CD4-positive, alpha-beta T cell treated with Interleukin-10 for 1 hour (primary cell): ENCODE results near the gene HDGFL3.

Experiments
- DNase-seq: peaks from one replicate; pipeline ENCODE4 v3.0.0-alpha.2; 2020

Gene HDGFL3

DNA sequence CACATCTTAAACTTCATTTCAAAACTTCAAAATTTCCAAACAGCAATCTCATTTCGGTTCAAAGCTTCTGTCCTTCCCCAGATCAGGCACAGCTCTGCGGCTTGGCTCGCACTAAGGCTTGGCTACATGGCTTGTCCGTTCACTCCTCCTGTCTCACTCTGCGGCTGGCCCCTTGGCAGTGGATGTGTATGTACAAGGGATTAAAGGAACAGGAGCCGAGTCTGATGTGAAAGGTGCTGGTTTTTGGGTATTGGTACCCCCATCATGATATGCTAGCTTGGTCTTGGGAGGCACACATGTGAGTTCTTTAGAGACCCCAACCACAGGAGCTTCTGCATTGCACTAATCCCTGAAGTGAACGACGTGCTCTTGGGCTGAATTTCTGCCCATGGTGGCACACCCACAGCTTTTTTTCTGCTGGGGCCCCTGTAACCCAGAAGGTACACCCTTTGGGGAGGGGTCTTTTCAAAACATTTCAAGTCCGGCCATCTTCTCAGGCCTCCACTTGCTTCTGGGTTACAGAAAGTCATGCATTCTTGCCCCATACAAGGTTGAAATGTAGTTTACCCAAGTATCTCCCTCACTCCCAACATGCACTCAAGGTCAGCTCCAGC lies 87.5 kb downstream of the HDGFL3 start:
- DNase-seq: no peak

DNA sequence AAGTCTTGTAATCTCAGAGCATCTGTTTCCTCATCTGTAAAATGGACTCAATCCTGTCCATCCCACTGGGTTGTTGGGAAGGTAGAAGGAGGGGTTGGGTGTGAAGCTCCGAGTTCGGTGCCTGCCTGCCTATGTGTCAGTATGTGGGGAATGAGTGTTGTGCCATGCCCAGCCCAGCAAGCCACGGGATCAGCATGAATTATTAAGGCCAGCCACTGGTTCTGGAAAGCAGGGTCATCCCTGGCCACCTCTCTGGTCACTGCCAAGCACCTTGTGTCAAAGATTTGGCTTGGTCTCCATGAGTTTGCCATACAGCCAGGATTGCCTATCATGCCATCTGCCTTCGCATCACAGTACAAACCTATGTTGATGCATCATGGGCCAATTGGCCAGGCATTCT lies 88.7 kb downstream of the HDGFL3 start:
- no peak for DNase-seq

DNA sequence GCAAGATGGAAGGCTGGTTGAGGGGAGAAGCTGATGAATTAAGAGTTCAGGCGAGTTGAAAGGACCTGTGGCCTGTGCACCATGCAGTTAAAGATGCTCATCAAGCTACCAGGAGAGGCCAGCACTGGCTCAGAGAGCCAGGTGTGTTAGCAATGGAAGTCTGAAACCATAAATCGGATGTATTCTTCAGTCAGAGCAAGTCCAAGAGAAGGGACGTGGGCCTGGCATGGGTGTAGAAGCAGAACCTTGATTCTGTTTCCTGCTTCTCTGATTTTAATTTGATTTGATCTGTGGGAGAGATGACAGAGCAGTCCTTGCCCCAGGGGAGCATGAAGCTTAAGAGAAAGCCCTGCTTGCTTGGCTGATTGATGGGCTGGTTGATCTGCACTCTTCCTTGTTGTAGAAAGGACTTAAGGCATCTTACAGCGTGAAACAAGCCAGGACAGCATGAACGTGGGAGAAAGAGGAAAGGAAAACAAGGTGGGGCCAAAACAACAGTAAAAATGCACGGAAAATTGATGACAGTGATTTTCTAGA lies 89.3 kb downstream of the HDGFL3 start:
- no peak for DNase-seq

DNA sequence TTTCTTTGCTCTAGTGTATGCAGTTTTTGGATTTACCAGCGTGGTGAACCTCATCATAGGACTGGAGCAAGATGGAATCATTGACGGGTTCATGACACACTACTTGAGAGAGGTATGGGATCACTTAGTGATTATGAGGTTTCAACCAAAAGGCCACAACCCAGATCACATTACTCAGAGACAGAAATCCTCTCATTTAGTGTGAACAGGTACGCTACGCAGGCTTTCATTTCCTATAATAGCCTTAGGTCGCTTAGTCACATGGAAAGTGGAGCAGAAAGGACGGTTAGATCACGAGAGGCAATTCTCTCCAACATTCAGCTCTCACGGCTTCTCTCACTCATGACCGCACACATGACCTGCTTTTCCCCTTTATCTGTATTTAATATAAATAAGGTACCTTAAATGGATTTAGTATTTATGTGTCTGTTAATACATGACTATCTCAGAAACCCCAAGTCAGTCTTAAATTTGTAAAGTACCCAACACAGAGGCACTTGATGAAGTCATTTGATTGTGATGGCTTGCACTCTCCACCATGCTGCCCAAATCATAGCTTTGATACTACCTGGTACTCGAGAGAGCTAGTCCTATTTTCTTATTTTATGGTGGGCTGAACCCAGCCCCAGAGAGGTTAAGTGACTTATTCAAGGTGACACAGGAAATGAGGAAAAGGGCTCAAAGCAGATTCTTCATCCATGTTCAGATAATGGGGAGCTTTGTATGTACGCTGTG lies 91.6 kb downstream of the HDGFL3 start:
- no peak for DNase-seq

DNA sequence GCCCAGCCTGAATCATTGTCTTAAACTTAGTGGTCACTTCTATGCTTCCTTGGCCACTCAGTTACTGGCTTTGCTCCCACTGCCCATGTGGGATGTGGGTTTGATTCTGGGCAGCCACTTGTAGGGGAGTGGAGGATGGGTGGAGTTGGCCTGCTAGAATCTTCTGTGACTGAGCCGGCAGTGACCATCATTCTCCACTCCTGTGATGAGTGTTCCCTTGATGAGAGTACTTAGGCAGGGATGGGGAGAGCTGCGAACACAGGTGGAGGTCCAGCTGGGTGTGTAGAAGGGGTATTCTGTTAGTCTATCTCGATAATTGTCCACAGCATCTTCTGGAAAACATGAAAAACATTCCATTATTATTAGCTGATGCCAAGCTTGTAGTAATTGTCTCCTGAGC lies 92.2 kb downstream of the HDGFL3 start:
- DNase-seq: no peak

DNA sequence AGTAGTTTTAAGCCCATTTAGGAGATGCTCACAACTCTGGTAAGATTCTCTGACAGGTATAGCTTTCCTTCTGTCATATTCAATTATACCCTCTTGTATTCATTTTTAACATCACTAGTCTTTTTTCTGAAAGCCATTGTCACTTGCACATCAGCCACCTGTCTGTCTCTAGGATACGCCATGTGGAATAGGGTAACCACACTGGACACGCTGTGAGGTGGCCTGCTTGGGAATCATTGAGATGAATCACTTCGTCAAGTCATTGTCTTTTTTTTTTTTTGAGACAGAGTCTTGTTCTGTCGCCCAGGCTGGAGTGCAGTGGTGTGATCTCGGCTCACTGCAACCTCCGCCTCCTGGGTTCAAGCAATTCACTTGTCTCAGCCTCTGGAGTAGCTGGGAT lies 92.8 kb downstream of the HDGFL3 start:
- DNase-seq: no peak

DNA sequence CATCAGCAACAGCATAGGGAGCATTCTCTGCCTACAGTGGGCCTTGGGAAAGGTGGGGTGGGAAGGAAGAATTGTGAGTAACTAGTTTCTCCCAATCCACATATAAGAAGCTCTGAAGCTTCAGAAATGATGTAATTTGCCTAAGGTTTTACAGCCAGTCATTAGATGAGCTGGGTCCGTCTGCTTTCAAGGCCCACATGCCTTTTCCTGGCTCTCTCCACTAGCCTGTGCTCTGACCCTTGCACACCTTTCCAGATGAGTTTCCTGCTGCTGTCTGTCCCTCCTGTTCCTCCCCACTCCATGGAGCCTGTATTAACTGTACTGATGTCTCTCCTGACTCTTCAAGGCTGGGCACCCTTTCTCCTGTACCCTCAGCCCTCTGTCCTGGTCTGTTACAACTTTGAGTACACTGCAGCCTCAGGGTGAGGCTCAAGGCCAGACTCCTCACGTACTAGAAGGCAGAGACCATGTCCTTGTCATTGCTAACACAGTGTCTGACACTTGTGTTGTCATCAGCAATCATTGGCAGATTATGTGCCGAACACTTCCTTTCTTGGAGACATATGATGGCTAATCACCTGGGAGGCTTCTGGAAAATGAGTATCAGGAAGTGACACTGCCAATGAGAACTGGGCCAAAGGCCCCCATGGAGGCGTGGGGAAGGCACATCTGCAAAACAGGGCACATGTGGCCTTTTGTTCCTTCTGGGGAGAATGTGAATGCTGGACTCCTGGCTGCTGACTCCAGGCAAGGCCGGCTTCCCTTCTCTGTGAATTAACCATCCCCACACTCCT lies 93.5 kb downstream of the HDGFL3 start:
- no peak for DNase-seq

DNA sequence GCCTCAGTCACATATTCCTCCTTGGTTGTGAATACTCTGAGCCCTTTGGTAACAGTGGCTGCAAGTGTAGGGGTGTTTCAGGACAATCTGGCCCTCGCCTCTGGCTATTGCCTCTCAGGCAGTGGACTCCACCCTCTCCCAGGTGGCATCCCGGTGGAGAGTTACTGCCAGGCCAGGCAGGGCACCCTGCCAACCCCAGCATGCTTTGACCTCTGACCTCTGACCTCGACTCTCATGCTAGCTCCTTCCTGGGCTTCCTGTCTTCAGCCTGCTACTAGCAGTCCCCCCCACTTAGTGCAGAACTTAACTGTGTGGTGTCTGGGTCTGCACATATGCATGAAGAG lies 94.7 kb downstream of the HDGFL3 start:
- no peak for DNase-seq

DNA sequence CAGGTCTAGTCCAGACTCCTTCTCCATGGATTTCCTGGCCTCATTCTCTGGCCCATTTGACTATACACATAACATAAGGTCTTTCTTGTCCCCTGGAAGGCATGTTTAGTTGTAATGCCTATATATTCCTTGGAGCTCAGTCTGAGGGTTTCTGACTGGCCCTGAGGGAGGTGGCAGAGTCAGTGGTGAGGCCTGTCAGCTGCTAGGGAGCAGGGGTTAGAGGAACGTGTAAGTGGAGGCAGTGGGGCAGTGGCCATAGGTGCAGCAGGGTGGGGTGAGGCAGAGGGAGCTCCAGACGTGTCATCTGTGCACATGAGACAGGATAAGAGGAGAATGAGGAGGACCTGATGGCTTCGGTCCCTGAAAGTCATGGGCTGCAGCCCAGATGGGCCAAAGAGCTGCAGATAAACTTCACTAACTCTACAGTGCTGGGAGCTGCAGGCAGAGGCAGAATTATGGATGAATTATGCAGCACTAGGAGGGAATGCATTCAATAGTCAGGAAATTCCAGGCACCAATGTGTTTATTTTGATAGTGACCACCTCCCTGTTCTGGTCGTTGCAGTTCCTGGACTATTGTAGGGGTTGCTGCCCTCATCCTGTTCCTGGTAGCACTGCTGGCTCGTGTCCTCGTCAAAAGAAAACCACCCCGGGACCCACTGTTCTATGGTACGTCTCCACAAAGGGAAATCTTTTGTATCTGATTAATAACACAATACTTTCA lies 95.2 kb downstream of the HDGFL3 start:
- DNase-seq: no peak

DNA sequence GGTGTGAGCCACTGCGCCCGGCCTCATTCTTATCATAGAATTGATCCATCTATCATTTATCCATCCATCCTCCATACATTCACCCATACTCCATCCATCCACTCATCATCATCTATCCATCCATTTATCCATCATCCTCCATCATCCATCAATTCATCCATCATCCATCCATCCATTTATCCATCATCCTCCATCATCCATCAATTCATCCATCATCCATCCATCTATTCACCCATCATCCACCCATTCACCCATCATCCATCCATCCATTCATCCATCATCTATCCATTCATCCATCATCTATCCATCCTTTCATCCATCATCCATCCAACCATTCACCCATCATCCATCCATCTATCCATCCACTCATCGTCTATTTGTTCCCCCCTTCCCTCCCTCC lies 96.5 kb downstream of the HDGFL3 start:
- DNase-seq: no peak

DNA sequence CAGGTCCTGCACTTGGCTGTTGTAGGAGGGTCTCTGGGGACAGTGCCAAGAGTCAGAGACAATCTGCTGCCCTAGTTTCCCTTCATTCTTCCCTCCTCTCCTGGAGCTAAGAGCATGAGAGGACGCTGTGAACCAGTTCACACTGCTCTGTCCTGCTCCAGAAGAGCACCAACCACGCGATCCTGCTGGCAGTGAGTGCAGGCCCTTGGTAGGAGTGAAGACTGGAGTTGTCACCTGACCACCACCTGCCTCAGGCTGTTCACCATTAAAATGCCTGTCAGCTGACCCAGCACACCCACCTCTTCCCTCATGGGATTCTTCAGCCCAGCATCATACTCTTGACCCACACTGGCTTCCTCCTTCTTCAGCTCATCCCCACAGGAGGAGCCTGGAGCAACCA lies 97.2 kb downstream of the HDGFL3 start:
- no peak for DNase-seq

DNA sequence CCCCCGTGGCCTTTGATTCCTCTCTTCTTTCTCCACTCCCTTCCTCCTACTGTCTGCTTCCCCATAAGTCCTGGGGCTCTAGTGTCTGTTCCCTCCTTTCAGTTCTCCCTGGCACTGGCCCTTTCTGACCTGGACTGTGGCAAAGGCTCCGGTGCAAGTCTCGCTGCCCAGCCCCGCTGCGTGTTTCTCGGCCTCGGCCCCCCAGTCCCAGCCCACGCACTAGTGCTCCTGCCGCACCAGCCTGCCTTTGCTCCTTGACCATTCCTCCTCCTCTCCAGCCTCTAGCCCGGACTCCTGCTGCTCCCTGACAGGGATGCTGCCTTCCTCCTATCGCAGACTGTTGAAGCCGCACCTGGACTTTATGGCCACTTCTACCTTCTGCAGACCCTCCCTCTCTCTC lies 98.1 kb downstream of the HDGFL3 start:
- no peak for DNase-seq

DNA sequence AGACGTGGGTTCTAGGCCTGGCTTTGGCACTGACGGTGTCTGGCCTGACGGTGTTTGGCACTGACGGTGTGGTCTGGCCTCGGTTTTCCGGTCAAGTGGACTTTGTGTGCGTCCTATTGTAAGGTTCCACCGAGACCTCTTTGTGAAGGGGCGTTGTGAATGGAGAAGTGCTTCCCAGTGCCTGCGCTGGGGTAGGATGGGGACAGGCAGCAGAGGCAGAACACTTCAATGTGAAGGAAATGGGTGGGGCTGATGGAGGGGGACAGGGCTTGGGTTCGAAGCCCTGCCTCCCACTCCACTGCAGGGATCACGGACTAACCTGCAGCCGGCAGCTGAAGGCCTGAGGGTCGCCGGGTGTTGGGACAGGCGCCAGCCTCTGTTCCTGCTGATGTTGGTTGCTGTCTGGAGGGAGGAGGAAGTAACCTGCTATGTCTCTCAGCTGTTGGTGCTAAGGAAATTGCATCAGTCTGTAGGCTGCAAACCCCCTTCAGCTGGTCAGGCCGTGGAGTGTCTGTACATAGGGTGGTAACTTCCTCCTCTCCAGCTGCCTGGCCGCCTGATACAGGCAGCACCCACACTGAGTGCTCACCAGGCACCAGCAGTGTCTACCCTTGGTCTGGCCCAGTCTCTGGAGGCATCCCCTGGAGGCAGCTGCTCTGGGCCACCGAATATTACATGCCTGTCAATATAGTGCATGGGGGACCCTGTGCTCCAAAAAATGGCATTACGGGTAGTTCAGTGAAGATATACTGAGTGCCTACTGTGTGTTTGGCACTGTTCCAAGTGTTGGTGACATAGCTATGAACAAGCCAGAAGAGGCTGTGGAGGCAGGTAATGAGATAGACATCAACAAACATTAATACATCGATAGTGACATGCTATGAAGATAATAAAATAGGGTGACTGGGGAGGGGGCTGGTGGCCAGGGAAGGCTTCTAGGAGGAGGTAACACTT lies 99.1 kb downstream of the HDGFL3 start:
- DNase-seq: peak; percentile 21

DNA sequence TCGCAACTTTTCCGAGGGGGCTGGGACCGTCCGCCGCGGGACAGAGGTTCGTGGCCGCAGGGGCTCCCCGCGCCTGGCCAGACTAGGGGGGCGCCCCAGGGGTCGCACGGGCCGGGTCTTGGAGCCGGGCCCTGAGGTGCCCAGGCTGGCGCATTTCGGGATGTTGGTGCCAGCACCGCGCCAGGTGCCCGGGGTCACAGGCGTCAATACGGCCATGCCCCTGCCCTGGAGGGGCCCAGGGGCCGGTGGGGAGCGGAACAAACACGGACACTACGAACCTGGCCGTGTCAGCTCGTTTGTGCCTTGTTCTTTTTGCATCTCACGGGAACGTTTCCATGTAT lies 99.8 kb downstream of the HDGFL3 start:
- DNase-seq: no peak

DNA sequence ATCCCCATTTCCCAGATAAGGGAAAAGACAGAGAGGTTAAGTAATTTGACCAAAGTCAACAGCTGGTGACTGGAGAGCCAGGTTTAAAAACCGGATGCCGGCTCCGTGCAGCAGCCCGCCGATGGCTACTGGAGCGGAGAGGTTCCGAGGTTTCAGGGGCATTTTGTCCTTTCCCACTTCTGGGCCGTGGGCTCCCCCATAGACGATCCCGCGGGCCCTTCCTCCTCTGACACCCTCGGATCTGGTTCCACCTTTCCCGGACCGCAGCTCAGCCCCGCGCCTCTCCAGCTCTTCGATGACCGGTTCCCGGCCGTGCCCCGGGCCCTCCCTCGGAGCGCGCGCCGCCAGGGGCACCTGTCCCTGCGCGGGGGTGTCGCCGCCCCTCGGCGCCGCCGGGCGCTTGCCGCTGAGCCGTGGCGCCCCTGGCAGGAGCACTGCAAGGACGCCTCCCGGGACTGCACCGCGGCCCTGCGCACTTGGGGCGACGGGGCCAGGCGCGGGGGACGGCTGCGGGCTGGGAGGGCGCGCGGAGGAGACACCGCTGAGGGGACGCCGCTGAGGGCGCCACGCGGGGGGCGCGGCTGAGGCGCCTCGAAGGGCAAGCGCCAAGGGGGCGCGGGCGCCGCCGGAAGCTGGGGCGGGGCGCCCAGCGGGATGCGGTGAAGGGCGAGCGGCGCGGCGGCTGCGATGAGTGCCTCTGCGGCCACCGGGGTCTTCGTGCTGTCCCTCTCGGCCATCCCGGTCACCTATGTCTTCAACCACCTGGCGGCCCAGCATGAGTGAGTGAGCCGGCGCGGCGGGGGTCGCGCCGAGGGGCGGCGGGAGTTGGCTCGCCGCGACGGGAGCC lies 100.4 kb downstream of the HDGFL3 start, which contains the start of gene TM6SF1:
TSS of gene TM6SF1 (plus strand) at position 652 of the 847 bp plus-strand sequence. CDS start at position 688, 36 bp downstream.
- no peak for DNase-seq

DNA sequence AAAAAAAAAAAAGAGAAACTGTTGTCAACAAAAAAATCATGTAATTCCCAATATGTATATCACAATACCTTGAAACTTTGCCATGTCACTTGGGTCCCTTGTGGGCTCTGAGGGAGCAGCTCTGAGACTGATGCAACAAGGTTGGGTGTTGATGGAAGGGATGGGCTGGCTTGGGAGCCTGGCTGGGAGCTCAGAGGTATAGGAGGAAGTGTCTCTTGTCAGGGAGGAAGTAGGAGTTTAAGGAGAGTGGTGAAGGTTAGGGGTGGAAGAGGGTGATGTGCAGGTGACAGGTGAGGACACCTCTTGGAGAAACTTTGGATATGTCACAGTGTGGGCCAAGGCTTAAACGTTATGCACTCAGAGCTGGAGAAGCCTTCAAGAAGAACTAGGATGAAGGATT lies 102.2 kb downstream of the HDGFL3 start:
- no peak for DNase-seq

DNA sequence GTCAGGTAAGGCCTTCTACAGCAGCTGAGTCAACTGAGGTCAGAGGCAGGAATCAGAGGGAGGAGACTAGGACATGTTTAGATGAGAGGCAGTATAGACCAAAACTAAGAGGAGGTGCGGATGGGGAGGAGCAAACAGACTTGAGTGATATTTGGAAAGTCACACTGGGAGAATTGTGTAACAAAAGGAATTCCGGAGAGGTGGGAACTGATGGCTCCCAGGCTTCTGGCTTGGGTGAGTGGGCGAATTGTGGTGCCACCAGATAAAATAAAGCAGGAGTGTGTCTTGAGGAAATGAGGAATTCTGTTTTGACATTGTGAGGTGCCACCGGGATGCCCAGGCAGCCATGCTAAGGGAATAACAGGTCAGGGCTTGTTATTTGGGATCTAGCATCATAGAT lies 103.5 kb downstream of the HDGFL3 start:
- DNase-seq: no peak

DNA sequence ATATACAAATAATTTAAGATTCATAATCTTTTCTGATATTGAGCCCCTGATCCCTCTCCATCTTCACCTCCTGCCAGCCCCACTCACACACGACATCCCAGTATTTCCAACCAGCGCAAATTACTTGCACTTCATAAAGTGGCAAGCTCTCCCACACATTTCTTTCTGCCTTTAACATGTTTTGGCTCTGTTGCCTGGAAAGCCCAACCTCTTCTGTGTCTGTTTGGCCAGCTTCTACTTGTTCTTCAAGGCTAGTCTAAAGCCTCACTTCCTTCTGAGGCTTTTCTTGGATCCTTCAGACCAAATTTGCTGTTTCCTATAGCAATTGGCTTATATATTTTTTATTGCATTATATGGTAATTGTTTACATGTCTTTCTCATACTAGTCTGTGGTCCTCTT lies 105.3 kb downstream of the HDGFL3 start:
- DNase-seq: no peak

DNA sequence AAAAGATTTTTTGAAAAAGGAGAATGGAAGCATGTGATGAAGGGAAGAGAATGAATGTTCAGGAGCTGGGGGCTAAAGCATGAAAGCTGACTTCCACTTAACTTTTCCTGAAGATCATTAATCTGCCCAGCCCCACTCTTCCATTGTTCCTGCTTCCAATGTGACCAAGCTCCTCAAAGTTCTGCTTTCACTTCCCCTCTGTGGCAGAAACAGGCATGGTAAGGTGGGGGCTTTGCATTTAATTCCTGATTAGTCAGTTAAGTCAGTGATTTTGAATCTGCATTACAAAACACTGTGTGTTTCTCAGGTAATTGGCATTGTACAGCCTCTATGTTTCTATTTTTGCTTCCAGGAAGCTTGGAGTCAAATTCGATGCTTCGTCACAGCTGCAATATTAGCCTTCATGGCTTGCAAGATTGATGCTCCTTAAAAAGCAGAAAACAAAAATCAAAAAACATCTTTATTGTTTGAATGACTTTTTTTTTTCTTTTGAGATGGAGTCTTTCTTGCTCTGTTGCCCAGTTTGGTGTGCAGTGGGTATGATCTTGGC lies 107.5 kb downstream of the HDGFL3 start:
- DNase-seq: no peak

DNA sequence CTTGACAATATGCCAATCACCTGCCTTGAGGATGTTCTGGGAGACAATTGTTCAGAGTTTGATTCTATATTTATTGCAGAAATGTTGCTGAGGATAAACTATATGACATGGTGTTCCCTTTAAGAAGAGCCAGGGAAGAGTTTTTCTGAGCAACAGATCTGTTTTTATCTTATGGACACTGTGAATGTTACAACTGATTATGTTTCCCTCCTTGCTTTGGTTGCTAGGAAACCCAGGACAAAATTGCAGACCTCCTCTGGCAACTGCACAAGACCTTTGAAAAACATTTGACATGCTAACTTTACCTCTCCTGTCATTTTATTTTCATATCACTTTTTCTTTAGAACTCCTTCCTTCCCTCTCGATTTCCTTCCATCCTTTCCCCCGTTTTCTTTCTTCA lies 108.3 kb downstream of the HDGFL3 start:
- DNase-seq: no peak

DNA sequence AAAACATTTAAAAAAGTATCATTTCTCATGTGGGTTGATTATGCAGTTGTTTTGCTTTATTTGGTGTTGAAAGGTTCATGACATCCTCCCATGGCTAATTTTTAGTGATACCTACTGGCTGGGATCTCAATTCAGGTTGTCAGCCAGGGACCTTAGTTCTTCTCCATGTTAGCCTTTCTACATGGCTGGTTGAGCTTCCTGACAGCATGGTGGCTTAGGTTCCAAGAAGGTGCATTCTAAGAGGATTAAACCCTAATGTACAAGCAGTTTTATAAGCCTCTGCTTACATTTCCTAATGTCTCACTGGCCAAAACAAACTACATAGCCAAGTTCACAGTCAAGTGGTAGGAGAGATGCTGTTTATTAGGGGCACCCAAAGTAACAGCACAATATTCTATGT lies 109.5 kb downstream of the HDGFL3 start:
- DNase-seq: no peak
